Suprapubic skin (tissue), 3 donors: ENCODE data around the gene ATXN1.

Experiments used
- CTCF ChIP-seq, 2 donors: fragments of 200-600 bp in 1 of 2; fragments of 450-650 bp in 1 of 2; sonication (generic) in 1 of 2; IDR thresholded peaks; one replicate each; pipeline ENCODE4 v1.5.1; 2016 to 2019; ENCODE audit warnings: antibody characterized with exemption in 2 of 2, mild to moderate bottlenecking in 1 of 2, moderate library complexity in 1 of 2
- EP300 ChIP-seq: sonication (generic); formaldehyde crosslinking; IDR thresholded peaks from one replicate; pipeline ENCODE4 v1.6.1; 2017; ENCODE audit warnings: antibody characterized with exemption

GRCh38 chr6:16767765-16768476, 6.7 kb upstream of the ATXN1 start:
- TF ChIP-seq EP300 (no peak), CTCF (IDR thresholded peaks at IDR 0.05) (no peak)
